ENCODE data around the gene AGBL5.

Gene AGBL5

GRCh38 chr2:27023740-27024139 is 27.7 kb upstream of the AGBL5 start:
- no peak for DNase-seq (ENCODE audit: low read depth in 2 of 2)

- no peak for DNase-seq (ENCODE audit: low read depth in 2 of 2)
Measured at GRCh38 chr2:27024188-27024587, 27.3 kb upstream of the AGBL5 start.

- DNase-seq (ENCODE audit: low read depth in 2 of 2) = no peak
Measured at GRCh38 chr2:27024812-27025211, 26.7 kb upstream of the AGBL5 start.

- DNase-seq (ENCODE audit: low read depth in 2 of 2) = no peak
Measured at GRCh38 chr2:27025281-27025800, 26.1 kb upstream of the AGBL5 start.

- no peak for DNase-seq (ENCODE audit: low read depth in 2 of 2)
Measured at GRCh38 chr2:27025861-27026851, 25.3 kb upstream of the AGBL5 start.

GRCh38 chr2:27027211-27027651 is 24.2 kb upstream of the AGBL5 start:
- no peak for DNase-seq (ENCODE audit: low read depth in 2 of 2)

GRCh38 chr2:27029051-27029450 is 22.4 kb upstream of the AGBL5 start:
- no peak for DNase-seq (ENCODE audit: low read depth in 2 of 2)

GRCh38 chr2:27032495-27033252 is 18.8 kb upstream of the AGBL5 start, which contains the start of gene TMEM214:
TMEM214 (plus strand) TSS chr2:27032965; CDS start chr2:27033016, 51 bp downstream.
- DNase-seq (ENCODE audit: low read depth in 2 of 2) = peak; percentile 63 to 73

GRCh38 chr2:27033253-27033852 is 18.1 kb upstream of the AGBL5 start:
- DNase-seq (ENCODE audit: low read depth in 2 of 2) = no peak

- no peak for DNase-seq (ENCODE audit: low read depth in 2 of 2)
Measured at GRCh38 chr2:27038012-27038411, 13.5 kb upstream of the AGBL5 start.

GRCh38 chr2:27038631-27039339 is 12.7 kb upstream of the AGBL5 start:
- DNase-seq (ENCODE audit: low read depth in 2 of 2) = no peak

- DNase-seq (ENCODE audit: low read depth in 2 of 2) = no peak
Measured at GRCh38 chr2:27039426-27039825, 12.0 kb upstream of the AGBL5 start.

GRCh38 chr2:27039871-27040270 is 11.6 kb upstream of the AGBL5 start:
- no peak for DNase-seq (ENCODE audit: low read depth in 2 of 2)

GRCh38 chr2:27040282-27040681 is 11.2 kb upstream of the AGBL5 start:
- no peak for DNase-seq (ENCODE audit: low read depth in 2 of 2)

- DNase-seq (ENCODE audit: low read depth in 2 of 2) = no peak
Measured at GRCh38 chr2:27041752-27042151, 9.7 kb upstream of the AGBL5 start.

GRCh38 chr2:27042159-27042661 is 9.3 kb upstream of the AGBL5 start:
- DNase-seq (ENCODE audit: low read depth in 2 of 2) = no peak

- DNase-seq (ENCODE audit: low read depth in 2 of 2) = no peak
Measured at GRCh38 chr2:27042985-27043634, 8.4 kb upstream of the AGBL5 start.

GRCh38 chr2:27049422-27050280 is 1.8 kb upstream of the AGBL5 start:
- DNase-seq (ENCODE audit: low read depth in 2 of 2) = no peak

- peak; percentile 93 to 95 for DNase-seq (ENCODE audit: low read depth in 2 of 2)
Measured at GRCh38 chr2:27050281-27050995, 1.0 kb upstream of the AGBL5 start.
